Measurements from ENCODE around the gene DENND4A.

GRCh38 chr15:65790694-65791334 is 1.3 kb downstream of the DENND4A start:
- TF ChIP-seq, protein P1, sequence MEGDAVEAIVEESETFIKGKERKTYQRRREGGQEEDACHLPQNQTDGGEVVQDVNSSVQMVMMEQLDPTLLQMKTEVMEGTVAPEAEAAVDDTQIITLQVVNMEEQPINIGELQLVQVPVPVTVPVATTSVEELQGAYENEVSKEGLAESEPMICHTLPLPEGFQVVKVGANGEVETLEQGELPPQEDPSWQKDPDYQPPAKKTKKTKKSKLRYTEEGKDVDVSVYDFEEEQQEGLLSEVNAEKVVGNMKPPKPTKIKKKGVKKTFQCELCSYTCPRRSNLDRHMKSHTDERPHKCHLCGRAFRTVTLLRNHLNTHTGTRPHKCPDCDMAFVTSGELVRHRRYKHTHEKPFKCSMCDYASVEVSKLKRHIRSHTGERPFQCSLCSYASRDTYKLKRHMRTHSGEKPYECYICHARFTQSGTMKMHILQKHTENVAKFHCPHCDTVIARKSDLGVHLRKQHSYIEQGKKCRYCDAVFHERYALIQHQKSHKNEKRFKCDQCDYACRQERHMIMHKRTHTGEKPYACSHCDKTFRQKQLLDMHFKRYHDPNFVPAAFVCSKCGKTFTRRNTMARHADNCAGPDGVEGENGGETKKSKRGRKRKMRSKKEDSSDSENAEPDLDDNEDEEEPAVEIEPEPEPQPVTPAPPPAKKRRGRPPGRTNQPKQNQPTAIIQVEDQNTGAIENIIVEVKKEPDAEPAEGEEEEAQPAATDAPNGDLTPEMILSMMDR (IDR thresholded peaks at IDR 0.05 in 4 of 5, conservative IDR thresholded peaks at IDR 0.05 in 1 of 5): no peak
- TF ChIP-seq POLR2A (IDR thresholded peaks at IDR 0.05): no peak
